CD14-positive monocyte (primary cell): ENCODE measurements around the gene TMEM135. TPM values are rescaled to one million over a fixed set of nuclear protein-coding genes. Genes with fewer than 3 reads are reported as not detected.

Experiments used
- DNase-seq, 3 donors: peaks; one replicate each; pipeline ENCODE4 v3.0.0-alpha.2; 2011 to 2022
- H2AFZ ChIP-seq: 2 replicates; pipeline ENCODE4 v1.6.0; 2012; ENCODE audit warnings: mild to moderate bottlenecking, low read depth, low read length, inconsistent platforms; ENCODE audit not compliant: insufficient read depth, poor library complexity, severe bottlenecking
- H3K27ac ChIP-seq, 2 donors: 1 replicate in 1 of 2; 2 replicates in 1 of 2; pipeline ENCODE4 v1.5.1; 2012 to 2013; ENCODE audit warnings: low read length in 2 of 2, control low read depth in 1 of 2, inconsistent platforms in 1 of 2, low read depth in 1 of 2, mild to moderate bottlenecking in 1 of 2
- H3K27me3 ChIP-seq, 2 donors: one replicate each; pipeline versions ENCODE4 v1.6.0 to v1.6.1; 2011 to 2013; ENCODE audit warnings: low read length in 2 of 2; ENCODE audit not compliant: control insufficient read depth in 2 of 2, insufficient read depth in 2 of 2
- H3K36me3 ChIP-seq, 2 donors: replicated peaks in 1 of 2; 1 replicate in 1 of 2; 2 replicates in 1 of 2; pipeline versions ENCODE4 v1.5.1 to v1.6.1; 2012 to 2013; ENCODE audit warnings: low read length in 2 of 2, control low read depth in 1 of 2, inconsistent platforms in 1 of 2, mild to moderate bottlenecking in 1 of 2; ENCODE audit not compliant: insufficient read depth in 2 of 2, control insufficient read depth in 1 of 2
- H3K4me1 ChIP-seq, 2 donors: 1 replicate in 1 of 2; 2 replicates in 1 of 2; pipeline versions ENCODE4 v1.5.1 to v1.6.1; 2012 to 2013; ENCODE audit warnings: low read length in 2 of 2, control low read depth in 1 of 2, inconsistent platforms in 1 of 2, mild to moderate bottlenecking in 1 of 2, moderate library complexity in 1 of 2; ENCODE audit not compliant: insufficient read depth in 2 of 2, control insufficient read depth in 1 of 2
- H3K4me2 ChIP-seq: replicated peaks from 2 replicates; pipeline ENCODE3; 2012; ENCODE audit warnings: low read length, moderate library complexity, mild to moderate bottlenecking; ENCODE audit not compliant: poor library complexity, severe bottlenecking; ENCODE audit errors: extremely low read depth
- H3K4me3 ChIP-seq, 3 experiments: fragments of 200-600 bp in 1 of 3; sonication (generic) in 1 of 3; replicated peaks in 1 of 3; 1 replicate in 2 of 3; 2 replicates in 1 of 3; pipeline ENCODE4 v1.5.1; 2011 to 2013; ENCODE audit warnings: low read length in 3 of 3, mild to moderate bottlenecking in 3 of 3, control low read depth in 2 of 3, low read depth in 2 of 3, inconsistent platforms in 1 of 3, moderate library complexity in 1 of 3
- H3K79me2 ChIP-seq: 2 replicates; pipeline ENCODE4 v1.6.0; 2012; ENCODE audit warnings: mild to moderate bottlenecking, control low read depth, inconsistent platforms, low read length, moderate library complexity; ENCODE audit not compliant: insufficient read depth
- H3K9ac ChIP-seq: 2 replicates; pipeline ENCODE4 v1.6.0; 2017; ENCODE audit warnings: low read length, mild to moderate bottlenecking; ENCODE audit not compliant: insufficient read depth, poor library complexity, severe bottlenecking
- H3K9me3 ChIP-seq, 2 donors: replicated peaks in 1 of 2; 1 replicate in 1 of 2; 2 replicates in 1 of 2; pipeline versions ENCODE4 v1.5.1 to v1.6.1; 2012 to 2013; ENCODE audit warnings: low read length in 2 of 2, control low read depth in 1 of 2; ENCODE audit not compliant: control insufficient read depth in 1 of 2, insufficient read depth in 1 of 2
- H4K20me1 ChIP-seq: 2 replicates; pipeline ENCODE4 v1.6.0; 2012; ENCODE audit warnings: mild to moderate bottlenecking, low read length, control low read depth, moderate library complexity; ENCODE audit not compliant: insufficient read depth
- H3K27ac Mint-ChIP-seq, 7 donors: one replicate each; pipeline ENCODE4 v1.8.0; 2020; ENCODE audit warnings: mild to moderate bottlenecking in 7 of 7, mixed read lengths in 7 of 7, moderate library complexity in 6 of 7, inconsistent platforms in 2 of 7
- H3K27me3 Mint-ChIP-seq, 3 donors: one replicate each; pipeline ENCODE4 v1.8.0; 2021 to 2022; ENCODE audit warnings: low read depth in 3 of 3, mild to moderate bottlenecking in 3 of 3, mixed read lengths in 3 of 3, moderate library complexity in 3 of 3, inconsistent platforms in 1 of 3
- H3K36me3 Mint-ChIP-seq, 2 donors: one replicate each; pipeline ENCODE4 v1.8.0; 2020; ENCODE audit warnings: mixed read lengths in 2 of 2, inconsistent platforms in 1 of 2, mild to moderate bottlenecking in 1 of 2
- H3K4me1 Mint-ChIP-seq: one replicate; pipeline ENCODE4 v1.8.0; 2020; ENCODE audit warnings: mild to moderate bottlenecking, mixed read lengths
- H3K4me3 Mint-ChIP-seq, 2 donors: one replicate each; pipeline ENCODE4 v1.8.0; 2020; ENCODE audit warnings: mild to moderate bottlenecking in 2 of 2, mixed read lengths in 2 of 2, moderate library complexity in 1 of 2
- H3K9me3 Mint-ChIP-seq, 7 donors: one replicate each; pipeline ENCODE4 v1.8.0; 2020 to 2022; ENCODE audit warnings: mixed read lengths in 7 of 7, mild to moderate bottlenecking in 6 of 7, moderate library complexity in 6 of 7, inconsistent platforms in 2 of 7
- WGBS: methylation state at CpG from one replicate; pipeline ENCODE4 v1.1.5; 2013; ENCODE audit warnings: missing lambda C conversion rate; ENCODE audit not compliant: insufficient coverage; 5-methylcytosine and 5-hydroxymethylcytosine counted together
- intact Hi-C, 2 donors: fragments of 100-400 bp; cut with micrococcal nuclease; formaldehyde crosslinking; loops; one replicate each; pipeline versions ENCODE4 v1.15.0 to v1.15.1; 2023
- polyA plus RNA-seq, 3 donors: library from polyadenylated mRNA; depleted of rRNA in 1 of 3; unstranded in 2 of 3; stranded (reverse) in 1 of 3; fragments of 300-500 nt in 2 of 3; fragments of >200 nt in 1 of 3; fragmentation: Illumina TruSeq in 2 of 3; gene quantifications; 1 replicate in 2 of 3; 2 replicates in 1 of 3; pipeline ENCODE4 v1.2.3, GENCODE V29; 2012 to 2021
- TF ChIP-seq, protein P1 (sequence below): fragments of 200-600 bp; IDR thresholded peaks from one replicate; pipeline ENCODE4 v1.8.0; 2022; ENCODE audit warnings: antibody characterized with exemption, mild to moderate bottlenecking

TMEM135 gene
- polyA plus RNA-seq, 3 donors: 2.7 to 8.4 (median 5.9) TPM

DNA sequence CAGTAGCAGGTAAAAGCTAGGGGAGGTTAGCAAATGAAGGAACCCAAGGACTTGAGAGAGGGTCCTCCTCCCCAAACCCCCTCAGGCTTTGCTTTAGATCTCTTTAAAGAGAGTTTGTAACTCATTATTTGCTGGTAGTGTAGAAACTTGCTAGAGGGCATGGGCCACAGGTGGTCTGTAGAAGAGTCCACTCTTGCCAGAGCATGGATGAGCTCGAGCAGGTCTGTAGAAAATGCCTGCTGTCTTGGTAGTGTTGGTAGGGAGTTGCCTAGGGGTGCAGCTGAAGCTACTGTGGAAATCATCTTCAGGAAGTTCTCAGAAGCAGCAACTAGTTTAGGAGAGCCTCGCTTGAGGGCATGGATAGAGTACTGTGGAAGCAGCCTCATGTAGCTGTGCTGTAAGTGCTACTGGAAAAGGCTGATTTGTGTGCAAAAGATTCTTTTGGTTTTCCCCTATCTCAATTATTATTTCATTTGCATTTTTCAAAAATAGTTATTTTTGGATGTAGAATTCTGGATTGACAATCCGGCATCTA is 104.3 kb downstream of the TMEM135 start:
- H3K4me3 ChIP-seq: no peak overlapping the region
- no peak overlapping the region for H3K9ac ChIP-seq
- Mint-ChIP-seq H3K9me3 (peaks cover 5 to 13% (median 7%) of the 10 kb centered on the region in 7 donors), H3K36me3 (no peaks in the 10 kb centered on the region), H3K27me3 (no peaks in the 10 kb centered on the region), H3K27ac (no peak overlapping the region), H3K4me1 (no peaks in the 10 kb centered on the region), H3K4me3 (no peak overlapping the region)
- WGBS: 100% methylated on average over 1 of the region's 3 CpGs
- DNase-seq: no peak
- H3K4me1 ChIP-seq: no peaks in the 10 kb centered on the region
- intact Hi-C loops: no loop called here
- no peaks in the 10 kb centered on the region for H3K79me2 ChIP-seq
- no peak overlapping the region for H3K4me2 ChIP-seq
- H3K27me3 ChIP-seq: no peaks in the 10 kb centered on the region
- H3K9me3 ChIP-seq: peaks cover 0 to 4% of the 10 kb centered on the region in 2 donors
- H4K20me1 ChIP-seq: no peaks in the 10 kb centered on the region
- no peak overlapping the region for H2AFZ ChIP-seq
- no peak overlapping the region for H3K27ac ChIP-seq
- TF ChIP-seq, protein P1, sequence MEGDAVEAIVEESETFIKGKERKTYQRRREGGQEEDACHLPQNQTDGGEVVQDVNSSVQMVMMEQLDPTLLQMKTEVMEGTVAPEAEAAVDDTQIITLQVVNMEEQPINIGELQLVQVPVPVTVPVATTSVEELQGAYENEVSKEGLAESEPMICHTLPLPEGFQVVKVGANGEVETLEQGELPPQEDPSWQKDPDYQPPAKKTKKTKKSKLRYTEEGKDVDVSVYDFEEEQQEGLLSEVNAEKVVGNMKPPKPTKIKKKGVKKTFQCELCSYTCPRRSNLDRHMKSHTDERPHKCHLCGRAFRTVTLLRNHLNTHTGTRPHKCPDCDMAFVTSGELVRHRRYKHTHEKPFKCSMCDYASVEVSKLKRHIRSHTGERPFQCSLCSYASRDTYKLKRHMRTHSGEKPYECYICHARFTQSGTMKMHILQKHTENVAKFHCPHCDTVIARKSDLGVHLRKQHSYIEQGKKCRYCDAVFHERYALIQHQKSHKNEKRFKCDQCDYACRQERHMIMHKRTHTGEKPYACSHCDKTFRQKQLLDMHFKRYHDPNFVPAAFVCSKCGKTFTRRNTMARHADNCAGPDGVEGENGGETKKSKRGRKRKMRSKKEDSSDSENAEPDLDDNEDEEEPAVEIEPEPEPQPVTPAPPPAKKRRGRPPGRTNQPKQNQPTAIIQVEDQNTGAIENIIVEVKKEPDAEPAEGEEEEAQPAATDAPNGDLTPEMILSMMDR: no peak
- H3K36me3 ChIP-seq: no peaks in the 10 kb centered on the region

DNA sequence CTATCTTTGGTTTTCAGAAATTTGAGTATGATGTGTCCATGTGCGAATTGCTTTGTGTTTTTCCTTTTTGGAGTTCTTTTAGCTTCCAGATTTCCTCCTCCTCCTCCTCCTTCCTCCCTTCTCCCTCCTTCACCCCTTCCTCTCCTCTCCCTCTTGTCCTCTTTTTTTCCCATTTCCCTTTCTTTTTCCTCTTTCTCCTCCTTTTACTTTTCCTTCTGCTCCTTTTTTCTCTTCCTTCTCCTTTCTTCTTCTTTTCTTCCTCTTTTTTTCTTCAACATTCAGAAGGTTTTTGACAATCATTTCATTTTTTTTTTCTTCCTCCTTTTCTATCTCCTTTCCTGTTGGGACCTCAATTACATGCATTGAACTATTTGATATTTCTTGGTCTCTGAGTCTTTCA is 104.9 kb downstream of the TMEM135 start:
- peaks cover 0 to 4% of the 10 kb centered on the region in 2 donors for H3K9me3 ChIP-seq
- H2AFZ ChIP-seq: no peak overlapping the region
- Mint-ChIP-seq H3K4me3 (no peak overlapping the region), H3K4me1 (no peaks in the 10 kb centered on the region), H3K27me3 (no peaks in the 10 kb centered on the region), H3K36me3 (no peaks in the 10 kb centered on the region), H3K9me3 (peaks cover 4 to 12% (median 5%) of the 10 kb centered on the region in 7 donors), H3K27ac (peak overlapping the region in 1 of 7 donors; percentile 31)
- no CpG with 5 or more reads among the region's 1 CpG for WGBS
- no peak overlapping the region for H3K27ac ChIP-seq
- no peaks in the 10 kb centered on the region for H3K79me2 ChIP-seq
- no peak overlapping the region for H3K4me3 ChIP-seq
- no peak overlapping the region for H3K9ac ChIP-seq
- H4K20me1 ChIP-seq: no peaks in the 10 kb centered on the region
- intact Hi-C loops: no loop called here
- TF ChIP-seq, protein P1: no peak
- no peaks in the 10 kb centered on the region for H3K36me3 ChIP-seq
- no peaks in the 10 kb centered on the region for H3K4me1 ChIP-seq
- no peak for DNase-seq
- no peak overlapping the region for H3K4me2 ChIP-seq
- H3K27me3 ChIP-seq: no peaks in the 10 kb centered on the region
